VCaP (cell line): ENCODE measurements around the gene CA12.

Experiments used
- H3K27ac ChIP-seq: fragments of 450-650 bp; 2 replicates; pipeline ENCODE4 v1.5.1; 2017
- TF ChIP-seq, protein P1 (sequence below): fragments of 450-650 bp; conservative IDR thresholded peaks from 2 replicates; pipeline ENCODE4 v1.5.1; 2017; ENCODE audit warnings: mild to moderate bottlenecking, moderate library complexity

CA12 gene

DNA sequence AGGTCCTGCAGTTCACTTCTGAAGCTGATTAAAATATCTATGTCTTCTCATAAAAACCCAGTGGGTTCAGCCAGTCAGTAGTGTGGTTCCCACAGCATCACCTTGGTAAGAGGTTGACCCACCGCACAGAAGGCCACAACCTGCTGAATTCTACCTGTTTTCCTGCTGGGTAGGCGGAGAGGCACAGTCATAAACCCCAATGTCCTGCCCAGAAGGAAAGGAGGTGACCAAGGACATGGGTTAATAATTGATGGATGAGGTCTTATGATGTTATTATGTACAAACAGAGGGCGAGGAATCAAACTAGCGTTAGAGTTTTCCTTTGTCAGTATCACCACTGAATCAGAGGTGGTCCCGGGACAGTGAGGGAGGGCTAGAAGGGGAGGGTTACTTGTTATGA lies 27.8 kb downstream of the CA12 start:
- TF ChIP-seq, protein P1, sequence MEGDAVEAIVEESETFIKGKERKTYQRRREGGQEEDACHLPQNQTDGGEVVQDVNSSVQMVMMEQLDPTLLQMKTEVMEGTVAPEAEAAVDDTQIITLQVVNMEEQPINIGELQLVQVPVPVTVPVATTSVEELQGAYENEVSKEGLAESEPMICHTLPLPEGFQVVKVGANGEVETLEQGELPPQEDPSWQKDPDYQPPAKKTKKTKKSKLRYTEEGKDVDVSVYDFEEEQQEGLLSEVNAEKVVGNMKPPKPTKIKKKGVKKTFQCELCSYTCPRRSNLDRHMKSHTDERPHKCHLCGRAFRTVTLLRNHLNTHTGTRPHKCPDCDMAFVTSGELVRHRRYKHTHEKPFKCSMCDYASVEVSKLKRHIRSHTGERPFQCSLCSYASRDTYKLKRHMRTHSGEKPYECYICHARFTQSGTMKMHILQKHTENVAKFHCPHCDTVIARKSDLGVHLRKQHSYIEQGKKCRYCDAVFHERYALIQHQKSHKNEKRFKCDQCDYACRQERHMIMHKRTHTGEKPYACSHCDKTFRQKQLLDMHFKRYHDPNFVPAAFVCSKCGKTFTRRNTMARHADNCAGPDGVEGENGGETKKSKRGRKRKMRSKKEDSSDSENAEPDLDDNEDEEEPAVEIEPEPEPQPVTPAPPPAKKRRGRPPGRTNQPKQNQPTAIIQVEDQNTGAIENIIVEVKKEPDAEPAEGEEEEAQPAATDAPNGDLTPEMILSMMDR = no peak
- H3K27ac ChIP-seq = no peak overlapping the region; the same call in 1 of the 2 replicates

DNA sequence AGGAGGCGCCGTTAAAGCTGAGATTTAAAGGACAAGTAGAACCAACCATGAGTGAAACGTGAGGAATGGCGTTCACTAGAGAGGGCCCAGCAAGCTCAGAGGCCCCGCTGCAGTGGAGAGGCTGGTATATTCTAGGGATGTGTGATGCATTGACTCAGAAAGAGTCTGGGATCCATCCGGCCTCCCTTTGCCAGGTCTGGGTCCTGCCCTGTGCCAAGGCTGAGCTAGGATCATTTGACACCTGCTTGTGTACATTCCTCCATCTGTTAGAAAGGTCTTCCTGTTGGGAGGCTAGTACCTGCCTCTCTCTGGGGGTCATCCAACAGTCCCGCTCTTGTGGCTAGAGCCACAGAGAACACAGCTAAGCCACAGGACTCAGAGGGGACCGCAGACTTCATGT lies 28.4 kb downstream of the CA12 start:
- TF ChIP-seq, protein P1 = no peak
- no peak overlapping the region for H3K27ac ChIP-seq

DNA sequence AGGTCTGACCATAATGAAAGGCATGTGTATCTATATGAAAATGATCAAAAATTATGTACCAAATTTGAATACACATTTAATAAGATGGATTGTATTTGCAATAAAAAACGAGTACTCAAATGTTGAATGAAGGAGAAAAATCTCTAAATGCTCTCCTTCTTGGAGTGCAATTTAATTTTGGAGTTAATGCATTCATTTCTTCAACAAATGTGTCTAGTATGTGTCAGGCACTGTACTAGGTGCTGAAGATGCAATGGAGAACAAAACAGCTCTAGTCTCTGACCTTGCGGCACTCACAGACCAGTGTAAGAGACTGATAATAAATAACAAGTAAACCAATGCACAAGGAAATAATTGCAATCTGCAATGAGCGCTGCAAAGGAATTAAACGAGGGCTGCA lies 28.8 kb downstream of the CA12 start:
- TF ChIP-seq, protein P1 = no peak
- no peak overlapping the region for H3K27ac ChIP-seq

- TF ChIP-seq, protein P1 = no peak
Observed at GRCh38 chr15:63351170-63351569, 30.5 kb downstream of the CA12 start.

DNA sequence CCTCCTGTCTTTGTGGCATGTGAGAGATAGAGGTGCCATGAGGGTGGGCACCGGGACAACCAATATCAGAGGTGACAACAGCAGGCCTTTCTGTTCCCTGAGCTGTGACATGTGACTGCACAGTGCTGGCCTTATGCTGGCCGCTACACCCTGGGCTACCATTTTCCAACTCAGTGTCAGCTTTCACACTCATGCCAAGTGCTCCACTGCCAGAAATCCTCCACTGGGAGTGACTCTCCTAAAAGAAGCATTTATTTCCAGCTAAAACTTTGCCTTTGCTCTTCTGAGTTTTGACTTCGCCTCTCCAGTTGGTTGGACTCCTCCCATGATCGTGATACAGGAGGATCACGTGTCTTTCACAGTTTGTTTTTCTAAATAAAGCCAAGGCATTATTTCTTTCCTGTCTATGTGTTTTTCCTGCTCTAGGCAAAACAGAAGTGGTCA lies 31.4 kb downstream of the CA12 start:
- TF ChIP-seq, protein P1 = no peak
- no peak overlapping the region for H3K27ac ChIP-seq

More at GRCh38 chr15:63351170-63351569, 30.5 kb downstream of the CA12 start:
- H3K27ac ChIP-seq = no peak overlapping the region

- no peak overlapping the region; the same call in 1 of the 2 replicates for H3K27ac ChIP-seq
- TF ChIP-seq, protein P1 = no peak
Observed at GRCh38 chr15:63349621-63350020, 32.0 kb downstream of the CA12 start.

DNA sequence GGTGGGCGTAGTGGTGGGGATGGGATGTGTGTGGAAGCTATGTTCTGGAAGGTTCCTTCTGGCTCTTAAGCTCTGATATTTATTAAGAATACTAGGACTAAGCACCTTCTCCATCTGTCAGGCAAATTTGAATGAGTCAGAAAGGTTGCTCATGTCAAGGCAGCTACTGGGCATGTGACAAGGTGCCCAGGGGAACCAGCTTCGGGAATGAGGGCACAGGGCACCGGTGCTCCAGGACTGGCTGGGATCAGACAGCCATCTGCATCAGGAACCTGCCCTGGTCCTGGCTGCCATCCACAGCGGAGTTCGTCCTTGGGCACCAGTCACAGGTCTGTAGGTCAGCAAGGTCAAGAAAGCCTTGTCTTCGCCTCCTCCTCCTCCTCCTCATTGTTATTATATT lies 32.5 kb downstream of the CA12 start:
- TF ChIP-seq, protein P1 = no peak

More for the DNA sequence above, 32.5 kb downstream of the CA12 start:
- H3K27ac ChIP-seq = peak overlapping the region; percentile 70
